HG03469 (cell line): ENCODE data around the gene KIAA0319L.

Experiments used
- ATAC-seq: cut with Tn5 transposase; IDR thresholded peaks from one replicate; pipeline ENCODE4 v1.9.1; 2021; ENCODE audit warnings: mild to moderate bottlenecking, moderate library complexity, moderate number of reproducible peaks; ENCODE audit not compliant: unreplicated experiment

KIAA0319L gene

GRCh38 chr1:35564037-35564883 is 7.1 kb upstream of the KIAA0319L start:
- no peak for ATAC-seq

GRCh38 chr1:35563166-35563565 is 6.0 kb upstream of the KIAA0319L start:
- ATAC-seq, result no peak

- no peak for ATAC-seq
Measured at GRCh38 chr1:35561972-35562680, 4.9 kb upstream of the KIAA0319L start.

- no peak for ATAC-seq
Measured at GRCh38 chr1:35561297-35561971, 4.2 kb upstream of the KIAA0319L start.

GRCh38 chr1:35560256-35561225 is 3.3 kb upstream of the KIAA0319L start:
- ATAC-seq, result no peak

- no peak for ATAC-seq
Measured at GRCh38 chr1:35559317-35559944, 2.2 kb upstream of the KIAA0319L start.

GRCh38 chr1:35558374-35559316 is 1.4 kb upstream of the KIAA0319L start:
- no peak for ATAC-seq

GRCh38 chr1:35557611-35558373 is 589 bp upstream of the KIAA0319L start, which contains the start of gene NCDN:
TSS of gene NCDN (plus strand) at chr1:35557799. CDS start at chr1:35558191, 392 bp downstream.
- peak; percentile 63 for ATAC-seq

GRCh38 chr1:35556484-35557117 is 602 bp downstream of the KIAA0319L start:
- peak; percentile 17 for ATAC-seq

GRCh38 chr1:35555601-35556477 is 1.4 kb downstream of the KIAA0319L start:
- no peak for ATAC-seq

- ATAC-seq, result no peak
Measured at GRCh38 chr1:35555212-35555584, 2.0 kb downstream of the KIAA0319L start.

- ATAC-seq, result no peak
Measured at GRCh38 chr1:35554266-35555211, 2.7 kb downstream of the KIAA0319L start.

GRCh38 chr1:35553851-35554250 is 3.4 kb downstream of the KIAA0319L start:
- ATAC-seq, result no peak

- no peak for ATAC-seq
Measured at GRCh38 chr1:35546614-35547013, 10.6 kb downstream of the KIAA0319L start.

GRCh38 chr1:35544976-35545375 is 12.2 kb downstream of the KIAA0319L start:
- no peak for ATAC-seq
